Keratinocyte (primary cell): ENCODE measurements around the gene LRGUK. TPM values are rescaled to one million over a fixed set of nuclear protein-coding genes. Genes with fewer than 3 reads are reported as not detected.

Experiments used
- DNase-seq: peaks from one replicate; pipeline ENCODE4 v3.0.0-alpha.2; 2011; ENCODE audit warnings: low read depth, missing footprints, low spot score
- FAIRE-seq: peaks from 2 replicates; lab custom pipeline; 2011; peaks lifted over from hg19 to GRCh38; lab: Jason Lieb, UNC
- H2AFZ ChIP-seq: 2 replicates; pipeline ENCODE4 v1.6.0; 2012; ENCODE audit warnings: low read length, control low read depth, inconsistent platforms; ENCODE audit not compliant: control insufficient read depth
- H3K27ac ChIP-seq: 2 replicates; pipeline ENCODE4 v1.5.1; 2011; ENCODE audit warnings: low read length; ENCODE audit not compliant: control insufficient read depth, insufficient read depth
- H3K27me3 ChIP-seq: 3 replicates; pipeline ENCODE4 v1.6.0; 2011; ENCODE audit warnings: low read length; ENCODE audit not compliant: control insufficient read depth, insufficient read depth; ENCODE audit errors: extremely low read depth
- H3K36me3 ChIP-seq, 2 experiments: 2 replicates in 1 of 2; 3 replicates in 1 of 2; pipeline ENCODE4 v1.5.1; 2011; ENCODE audit warnings: low read length in 2 of 2, mild to moderate bottlenecking in 1 of 2; ENCODE audit not compliant: control insufficient read depth in 2 of 2, insufficient read depth in 2 of 2; ENCODE audit errors: extremely low read depth in 1 of 2
- H3K4me1 ChIP-seq: 3 replicates; pipeline ENCODE4 v1.5.1; 2011; ENCODE audit warnings: low read length; ENCODE audit not compliant: control insufficient read depth, insufficient read depth; ENCODE audit errors: extremely low read depth
- H3K4me2 ChIP-seq: 3 replicates; pipeline ENCODE4 v1.6.0; 2011; ENCODE audit warnings: low read depth, low read length; ENCODE audit not compliant: control insufficient read depth, insufficient read depth; ENCODE audit errors: extremely low read depth
- H3K4me3 ChIP-seq, 3 experiments: fragments of 200-600 bp in 1 of 3; sonication (generic) in 1 of 3; 2 replicates in 2 of 3; 3 replicates in 1 of 3; pipeline ENCODE4 v1.5.1; 2011 to 2016; ENCODE audit warnings: low read length in 3 of 3, mild to moderate bottlenecking in 3 of 3, control low read depth in 2 of 3, inconsistent platforms in 1 of 3, low read depth in 1 of 3, mixed read lengths in 1 of 3, mixed run types in 1 of 3, moderate library complexity in 1 of 3; ENCODE audit not compliant: control insufficient read depth in 2 of 3, insufficient read depth in 2 of 3; ENCODE audit errors: extremely low read depth in 1 of 3
- H3K79me2 ChIP-seq: 2 replicates; pipeline ENCODE4 v1.6.0; 2012; ENCODE audit warnings: low read length; ENCODE audit not compliant: control insufficient read depth, insufficient read depth
- H3K9ac ChIP-seq: 3 replicates; pipeline ENCODE4 v1.6.0; 2011; ENCODE audit warnings: low read length; ENCODE audit not compliant: control insufficient read depth, insufficient read depth; ENCODE audit errors: extremely low read depth
- H3K9me1 ChIP-seq: 3 replicates; pipeline ENCODE4 v1.6.0; 2011; ENCODE audit warnings: low read length; ENCODE audit not compliant: control insufficient read depth, insufficient read depth; ENCODE audit errors: extremely low read depth
- H3K9me3 ChIP-seq: 2 replicates; pipeline ENCODE4 v1.5.1; 2012; ENCODE audit warnings: low read depth, low read length; ENCODE audit not compliant: control insufficient read depth
- H4K20me1 ChIP-seq: 3 replicates; pipeline ENCODE4 v1.6.0; 2011; ENCODE audit warnings: low read length; ENCODE audit not compliant: control insufficient read depth, insufficient read depth; ENCODE audit errors: extremely low read depth
- EZH2 ChIP-seq: IDR thresholded peaks from one replicate; pipeline ENCODE4 v1.6.1; 2012; ENCODE audit warnings: inconsistent platforms, mild to moderate bottlenecking, low read length, moderate library complexity
- dilution Hi-C: fragments of 300-500 bp; cut with MboI; formaldehyde crosslinking; loops from one replicate; pipeline ENCODE4 v1.7.0; 2020; ENCODE audit warnings: low sequenced_read_pairs; ENCODE audit not compliant: extremely low pct_ligation_motif_present
- polyA plus RNA-seq, 5 experiments: library from polyadenylated mRNA; depleted of rRNA in 3 of 5; stranded (reverse) in 3 of 5; stranded (forward) in 1 of 5; unstranded in 1 of 5; fragments of >200 nt; gene quantifications; 1 replicate in 1 of 5; 2 replicates in 3 of 5; 3 replicates in 1 of 5; pipeline versions ENCODE4 v1.2.1 to v1.2.3, GENCODE V29; 2011 to 2012; ENCODE audit warnings: missing spikeins in 2 of 5, low read depth in 1 of 5, low replicate concordance in 1 of 5
- TF ChIP-seq, protein P1 (sequence below), 3 experiments: IDR thresholded peaks in 1 of 3; conservative IDR thresholded peaks in 1 of 3; optimal IDR thresholded peaks in 1 of 3; 2 replicates in 2 of 3; 3 replicates in 1 of 3; pipeline versions ENCODE3 to v1.5.1; 2011; ENCODE audit warnings: low read length in 3 of 3, mild to moderate bottlenecking in 3 of 3, moderate library complexity in 2 of 3, control low read depth in 1 of 3, inconsistent platforms in 1 of 3; ENCODE audit not compliant: insufficient read depth in 2 of 3; ENCODE audit errors: extremely low read depth in 1 of 3

The LRGUK gene
- polyA plus RNA-seq, 1 donor (not counting 4 experiments of a cell fraction or from before 2014, with no cell fraction given), result 0.50 TPM

DNA sequence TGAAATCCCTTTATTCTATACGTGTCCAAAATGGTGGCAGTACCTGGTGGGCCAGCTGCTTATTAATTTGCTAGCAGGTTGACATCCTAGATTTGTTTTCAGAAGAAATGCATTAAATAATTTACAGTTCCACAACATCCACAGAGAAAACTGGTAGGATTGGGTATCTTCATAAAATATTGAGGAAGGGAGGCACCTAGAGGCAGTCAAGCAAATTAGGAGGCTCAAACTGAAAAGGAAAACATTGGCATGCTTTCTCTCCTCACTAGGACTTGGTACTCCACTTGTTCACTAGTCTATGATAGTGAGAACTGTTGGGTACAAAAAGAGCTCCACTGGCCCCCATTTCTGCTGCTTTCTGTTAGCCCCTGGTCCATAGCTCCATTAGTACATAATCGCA, 18.3 kb upstream of the LRGUK start:
- Histone ChIP-seq H3K9me1 (no peaks in the 10 kb centered on the region), H3K36me3 (no peaks in the 10 kb centered on the region), H3K9me3 (no peaks in the 10 kb centered on the region), H3K27ac (no peak overlapping the region), H3K4me3 (no peak overlapping the region), H3K27me3 (no peaks in the 10 kb centered on the region), H3K4me2 (no peak overlapping the region), H2AFZ (no peak overlapping the region), H3K79me2 (no peaks in the 10 kb centered on the region), H3K4me1 (no peaks in the 10 kb centered on the region), H4K20me1 (no peaks in the 10 kb centered on the region), H3K9ac (no peak overlapping the region)
- FAIRE-seq, result no peak
- TF ChIP-seq, protein P1, sequence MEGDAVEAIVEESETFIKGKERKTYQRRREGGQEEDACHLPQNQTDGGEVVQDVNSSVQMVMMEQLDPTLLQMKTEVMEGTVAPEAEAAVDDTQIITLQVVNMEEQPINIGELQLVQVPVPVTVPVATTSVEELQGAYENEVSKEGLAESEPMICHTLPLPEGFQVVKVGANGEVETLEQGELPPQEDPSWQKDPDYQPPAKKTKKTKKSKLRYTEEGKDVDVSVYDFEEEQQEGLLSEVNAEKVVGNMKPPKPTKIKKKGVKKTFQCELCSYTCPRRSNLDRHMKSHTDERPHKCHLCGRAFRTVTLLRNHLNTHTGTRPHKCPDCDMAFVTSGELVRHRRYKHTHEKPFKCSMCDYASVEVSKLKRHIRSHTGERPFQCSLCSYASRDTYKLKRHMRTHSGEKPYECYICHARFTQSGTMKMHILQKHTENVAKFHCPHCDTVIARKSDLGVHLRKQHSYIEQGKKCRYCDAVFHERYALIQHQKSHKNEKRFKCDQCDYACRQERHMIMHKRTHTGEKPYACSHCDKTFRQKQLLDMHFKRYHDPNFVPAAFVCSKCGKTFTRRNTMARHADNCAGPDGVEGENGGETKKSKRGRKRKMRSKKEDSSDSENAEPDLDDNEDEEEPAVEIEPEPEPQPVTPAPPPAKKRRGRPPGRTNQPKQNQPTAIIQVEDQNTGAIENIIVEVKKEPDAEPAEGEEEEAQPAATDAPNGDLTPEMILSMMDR (optimal IDR thresholded peaks at IDR 0.05 in 1 of 3, IDR thresholded peaks at IDR 0.05 in 1 of 3, conservative IDR thresholded peaks at IDR 0.05 in 1 of 3; ENCODE audit: extremely low read depth in 1 of 3, insufficient read depth in 2 of 3, low read length in 3 of 3), result no peak
- TF ChIP-seq EZH2, result no peak
- DNase-seq, result no peak
- dilution Hi-C loops, result no loop called here

- TF ChIP-seq, protein P1 (optimal IDR thresholded peaks at IDR 0.05 in 1 of 3, IDR thresholded peaks at IDR 0.05 in 1 of 3, conservative IDR thresholded peaks at IDR 0.05 in 1 of 3; ENCODE audit: extremely low read depth in 1 of 3, insufficient read depth in 2 of 3, low read length in 3 of 3), result no peak
- TF ChIP-seq EZH2, result no peak
- Histone ChIP-seq H3K27ac (no peak overlapping the region), H4K20me1 (no peaks in the 10 kb centered on the region), H2AFZ (no peak overlapping the region), H3K4me3 (no peak overlapping the region), H3K9me1 (no peaks in the 10 kb centered on the region), H3K9me3 (no peaks in the 10 kb centered on the region), H3K4me1 (no peaks in the 10 kb centered on the region), H3K27me3 (no peaks in the 10 kb centered on the region), H3K79me2 (no peaks in the 10 kb centered on the region), H3K9ac (no peak overlapping the region), H3K4me2 (no peak overlapping the region), H3K36me3 (no peaks in the 10 kb centered on the region)
- FAIRE-seq, result no peak
- dilution Hi-C loops, result no loop called here
- no peak for DNase-seq
Measured at GRCh38 chr7:134113655-134114054, 13.5 kb upstream of the LRGUK start.
